OCI-LY1 (cell line): ENCODE measurements around the gene LRRC61.

Source experiments
- H2AFZ ChIP-seq: fragments of 200-600 bp; sonication (generic), shearing (Covaris generic); 2 replicates; pipeline ENCODE4 v1.6.0; 2014; ENCODE audit warnings: antibody characterized with exemption, mild to moderate bottlenecking, low read length
- H3F3A ChIP-seq: fragments of 200-600 bp; sonication (generic), shearing (Covaris generic); 2 replicates; pipeline ENCODE4 v1.6.0; 2014; ENCODE audit warnings: mild to moderate bottlenecking, antibody characterized with exemption, low read length, moderate library complexity; ENCODE audit not compliant: insufficient read depth
- H3K27ac ChIP-seq: fragments of 200-600 bp; sonication (generic); 2 replicates; pipeline ENCODE4 v1.5.1; 2014; ENCODE audit warnings: low read length, mixed run types, mild to moderate bottlenecking, low read depth; ENCODE audit not compliant: poor library complexity, severe bottlenecking
- H3K27me3 ChIP-seq: fragments of 200-600 bp; sonication (generic); 2 replicates; pipeline ENCODE4 v1.6.0; 2014; ENCODE audit warnings: antibody characterized with exemption, mild to moderate bottlenecking, low read length, moderate library complexity; ENCODE audit not compliant: insufficient read depth
- H3K36me3 ChIP-seq: fragments of 200-600 bp; sonication (generic); 2 replicates; pipeline ENCODE4 v1.6.1; 2014; ENCODE audit warnings: mild to moderate bottlenecking, antibody characterized with exemption, low read length, moderate library complexity, mixed read lengths; ENCODE audit not compliant: insufficient read depth
- H3K4me1 ChIP-seq: fragments of 200-600 bp; sonication (generic); 2 replicates; pipeline ENCODE4 v1.5.1; 2014; ENCODE audit warnings: mild to moderate bottlenecking, low read length, moderate library complexity; ENCODE audit not compliant: insufficient read depth, severe bottlenecking
- H3K4me2 ChIP-seq: fragments of 200-600 bp; sonication (generic), shearing (Covaris generic); 2 replicates; pipeline ENCODE4 v1.6.1; 2014; ENCODE audit warnings: low read length
- H3K4me3 ChIP-seq: fragments of 200-600 bp; sonication (generic); 2 replicates; pipeline ENCODE4 v1.5.1; 2014; ENCODE audit warnings: low read length, low read depth, mild to moderate bottlenecking, mixed read lengths; ENCODE audit not compliant: poor library complexity, severe bottlenecking
- H3K79me2 ChIP-seq: fragments of 200-600 bp; shearing (Covaris generic); 2 replicates; pipeline ENCODE4 v1.6.1; 2016; ENCODE audit warnings: mixed run types, low read length, mixed read lengths; ENCODE audit not compliant: insufficient read depth
- H3K9ac ChIP-seq: fragments of 200-600 bp; sonication (generic), shearing (Covaris generic); 2 replicates; pipeline ENCODE4 v1.6.1; 2014; ENCODE audit warnings: mild to moderate bottlenecking, low read length, mixed read lengths
- H3K9me2 ChIP-seq: fragments of 200-600 bp; sonication (generic), shearing (Covaris generic); 2 replicates; pipeline ENCODE4 v1.6.1; 2014; ENCODE audit warnings: low read depth, mild to moderate bottlenecking, low read length, mixed read lengths
- H3K9me3 ChIP-seq: fragments of 200-600 bp; shearing (Covaris generic); 2 replicates; pipeline ENCODE4 v1.6.1; 2014; ENCODE audit warnings: low read length, mixed read lengths
- H4K20me1 ChIP-seq: fragments of 200-600 bp; sonication (generic), shearing (Covaris generic); 2 replicates; pipeline ENCODE4 v1.6.0; 2016; ENCODE audit warnings: mild to moderate bottlenecking, low read length; ENCODE audit not compliant: insufficient read depth
- EZH2 ChIP-seq: fragments of 200-600 bp; sonication (generic), shearing (Covaris generic); IDR thresholded peaks from 2 replicates; pipeline ENCODE4 v1.8.0; 2017; ENCODE audit warnings: borderline replicate concordance, mixed run types, mild to moderate bottlenecking, antibody characterized with exemption, low read length, moderate library complexity, mixed read lengths
- TF ChIP-seq, protein P1 (sequence below): fragments of 200-600 bp; sonication (generic), shearing (Covaris generic); IDR thresholded peaks from 2 replicates; pipeline ENCODE4 v1.5.1; 2017; ENCODE audit warnings: mild to moderate bottlenecking, antibody characterized with exemption, low read length, moderate library complexity, mixed read lengths

Gene LRRC61

DNA sequence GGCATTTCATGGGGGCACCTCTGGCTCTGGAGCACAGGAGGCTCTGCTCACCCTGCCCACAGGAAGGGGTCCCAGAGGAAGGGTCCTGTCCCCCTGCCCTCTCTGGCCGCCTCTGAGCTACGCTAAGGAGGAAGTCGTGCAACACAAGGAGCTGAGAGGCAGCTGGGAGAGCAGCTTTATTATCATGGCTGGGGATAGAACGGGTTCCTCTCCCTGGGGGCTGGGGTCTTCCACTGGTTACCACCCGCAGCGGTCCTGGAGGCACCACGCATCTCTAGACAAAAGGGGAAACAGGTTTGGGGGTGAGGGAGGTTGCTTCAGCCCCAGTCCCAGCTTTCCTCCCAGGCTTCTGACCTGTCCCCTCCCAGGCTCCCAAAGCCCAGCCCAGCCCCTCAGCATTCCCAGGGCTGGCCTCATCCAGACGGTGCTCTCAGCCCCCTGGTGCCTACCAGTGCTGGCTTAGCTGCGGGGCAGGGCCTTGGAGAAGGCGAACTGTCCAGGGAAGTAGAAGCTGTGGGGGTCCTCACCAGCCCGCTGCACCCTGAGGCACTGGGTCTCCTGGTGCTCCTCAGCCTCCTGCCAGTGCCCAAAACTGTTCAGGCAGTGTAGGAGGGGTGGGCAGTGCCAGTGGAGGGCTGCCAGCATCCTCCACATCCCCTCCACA, 15.1 kb downstream of the LRRC61 start:
- TF ChIP-seq, protein P1, sequence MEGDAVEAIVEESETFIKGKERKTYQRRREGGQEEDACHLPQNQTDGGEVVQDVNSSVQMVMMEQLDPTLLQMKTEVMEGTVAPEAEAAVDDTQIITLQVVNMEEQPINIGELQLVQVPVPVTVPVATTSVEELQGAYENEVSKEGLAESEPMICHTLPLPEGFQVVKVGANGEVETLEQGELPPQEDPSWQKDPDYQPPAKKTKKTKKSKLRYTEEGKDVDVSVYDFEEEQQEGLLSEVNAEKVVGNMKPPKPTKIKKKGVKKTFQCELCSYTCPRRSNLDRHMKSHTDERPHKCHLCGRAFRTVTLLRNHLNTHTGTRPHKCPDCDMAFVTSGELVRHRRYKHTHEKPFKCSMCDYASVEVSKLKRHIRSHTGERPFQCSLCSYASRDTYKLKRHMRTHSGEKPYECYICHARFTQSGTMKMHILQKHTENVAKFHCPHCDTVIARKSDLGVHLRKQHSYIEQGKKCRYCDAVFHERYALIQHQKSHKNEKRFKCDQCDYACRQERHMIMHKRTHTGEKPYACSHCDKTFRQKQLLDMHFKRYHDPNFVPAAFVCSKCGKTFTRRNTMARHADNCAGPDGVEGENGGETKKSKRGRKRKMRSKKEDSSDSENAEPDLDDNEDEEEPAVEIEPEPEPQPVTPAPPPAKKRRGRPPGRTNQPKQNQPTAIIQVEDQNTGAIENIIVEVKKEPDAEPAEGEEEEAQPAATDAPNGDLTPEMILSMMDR: no peak
- no peak for TF ChIP-seq EZH2

DNA sequence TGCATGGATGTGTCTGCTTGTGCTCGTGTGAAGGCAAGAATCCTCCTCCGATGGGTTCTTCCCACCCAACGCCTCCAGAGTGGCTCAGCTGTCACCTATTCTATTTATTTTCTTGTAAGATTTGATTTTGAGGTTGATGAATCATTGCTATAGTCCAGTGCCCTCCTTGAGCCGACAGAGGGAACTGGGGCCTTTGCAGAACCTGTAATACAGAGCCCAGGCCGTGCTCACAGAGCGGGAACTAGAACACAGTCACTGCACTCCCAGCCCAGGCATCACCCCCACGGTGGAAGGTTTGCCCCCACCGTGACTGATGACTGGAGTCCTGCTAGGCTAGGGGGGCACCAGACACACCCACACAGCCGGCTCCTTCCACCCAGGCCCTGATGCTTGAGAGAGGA, 16.3 kb downstream of the LRRC61 start:
- Histone ChIP-seq H3K9ac (no peak overlapping the region), H3K4me3 (no peak overlapping the region), H3K9me2 (no peaks in the 10 kb centered on the region), H3K79me2 (no peaks in the 10 kb centered on the region), H3K9me3 (peaks cover 6% of the 10 kb centered on the region; the same call in 1 of the 2 replicates), H3K27me3 (peaks cover 7% of the 10 kb centered on the region; the same call in 1 of the 2 replicates), H4K20me1 (no peaks in the 10 kb centered on the region), H3F3A (no peaks in the 10 kb centered on the region), H2AFZ (no peak overlapping the region), H3K27ac (no peak overlapping the region), H3K4me2 (no peak overlapping the region), H3K36me3 (no peaks in the 10 kb centered on the region; the same call in 1 of the 2 replicates), H3K4me1 (no peaks in the 10 kb centered on the region)
- TF ChIP-seq, protein P1: no peak
- no peak for TF ChIP-seq EZH2

More for the DNA sequence above, 15.1 kb downstream of the LRRC61 start:
- Histone ChIP-seq H3K4me3 (no peak overlapping the region), H3K4me1 (no peaks in the 10 kb centered on the region), H3K9ac (no peak overlapping the region), H2AFZ (no peak overlapping the region), H3K27ac (no peak overlapping the region), H3K4me2 (no peak overlapping the region), H3F3A (no peaks in the 10 kb centered on the region), H3K9me3 (no peaks in the 10 kb centered on the region), H3K9me2 (no peaks in the 10 kb centered on the region), H3K79me2 (no peaks in the 10 kb centered on the region), H3K36me3 (no peaks in the 10 kb centered on the region), H3K27me3 (peaks cover under 1% of the 10 kb centered on the region; the same call in 1 of the 2 replicates), H4K20me1 (no peaks in the 10 kb centered on the region)

DNA sequence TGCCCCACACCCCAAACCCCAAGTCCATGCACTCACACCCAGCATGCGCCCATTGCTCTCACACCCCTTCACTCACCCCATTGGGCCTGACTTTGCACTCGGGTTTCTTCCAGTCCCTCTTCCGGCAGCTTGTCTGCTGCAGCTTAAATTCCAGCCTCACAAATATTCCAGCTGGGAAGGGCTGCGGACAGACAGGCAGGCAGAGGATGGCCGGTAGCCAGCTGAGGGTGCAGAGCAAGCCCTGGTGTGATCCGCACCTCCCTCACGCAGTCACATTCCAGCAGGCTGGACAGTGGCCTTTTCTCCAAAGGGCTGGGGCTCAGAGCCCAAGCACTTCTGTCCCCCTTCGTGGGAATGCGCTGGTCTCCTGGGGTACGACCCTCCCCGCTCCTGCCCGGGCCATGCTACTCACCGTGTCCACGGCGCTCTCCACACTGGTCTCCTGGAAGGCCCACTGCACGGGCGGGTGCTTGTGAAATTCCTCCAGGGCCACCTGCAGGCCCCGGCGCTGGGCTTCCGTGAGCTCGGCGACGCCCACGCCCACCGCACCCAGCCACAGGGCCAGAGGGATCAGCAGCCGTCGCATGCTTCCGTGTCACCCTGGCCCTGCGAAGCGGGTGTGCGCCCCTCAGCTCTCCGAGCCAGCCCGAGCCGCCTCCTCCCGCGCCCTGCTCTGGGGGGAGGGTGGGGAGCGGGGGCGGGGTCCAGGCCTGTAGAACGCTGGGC, 17.0 kb downstream of the LRRC61 start:
- Histone ChIP-seq H3K36me3 (no peaks in the 10 kb centered on the region; the same call in 1 of the 2 replicates), H3F3A (no peaks in the 10 kb centered on the region), H3K4me2 (no peak overlapping the region), H3K27ac (no peak overlapping the region), H3K4me3 (no peak overlapping the region), H3K27me3 (peaks cover 7% of the 10 kb centered on the region; the same call in 1 of the 2 replicates), H4K20me1 (no peaks in the 10 kb centered on the region), H3K9ac (no peak overlapping the region), H3K79me2 (no peaks in the 10 kb centered on the region), H3K9me2 (no peaks in the 10 kb centered on the region), H3K9me3 (peaks cover 11% of the 10 kb centered on the region), H3K4me1 (no peaks in the 10 kb centered on the region), H2AFZ (no peak overlapping the region)
- TF ChIP-seq, protein P1: no peak
- TF ChIP-seq EZH2: no peak
